Nephron (organoid): Measurements from ENCODE around the gene PCDH1.
A peak's percentile ranks its signal among the peaks of the same experiment; 100 is the strongest.

ENCODE experiments used
- H3K27ac Mint-ChIP-seq, 3 experiments: 2 replicates each; pipeline ENCODE4 v1.8.0; 2020; ENCODE audit warnings: mixed read lengths in 3 of 3, mild to moderate bottlenecking in 2 of 3, moderate library complexity in 1 of 3
- H3K27me3 Mint-ChIP-seq: 2 replicates; pipeline ENCODE4 v1.8.0; 2021; ENCODE audit warnings: low read depth, mild to moderate bottlenecking, moderate library complexity, mixed read lengths
- H3K36me3 Mint-ChIP-seq: 2 replicates; pipeline ENCODE4 v1.8.0; 2020; ENCODE audit warnings: low read depth, mixed read lengths
- H3K4me1 Mint-ChIP-seq: 2 replicates; pipeline ENCODE4 v1.8.0; 2020; ENCODE audit warnings: mixed read lengths
- H3K4me3 Mint-ChIP-seq, 3 experiments: 2 replicates each; pipeline ENCODE4 v1.8.0; 2020; ENCODE audit warnings: mild to moderate bottlenecking in 3 of 3, mixed read lengths in 3 of 3, moderate library complexity in 2 of 3
- H3K9me3 Mint-ChIP-seq: 2 replicates; pipeline ENCODE4 v1.8.0; 2020; ENCODE audit warnings: mixed read lengths
- TF ChIP-seq, protein P1 (sequence below), 3 experiments: fragments of 200-600 bp; sonication (generic); IDR thresholded peaks; one replicate each; pipeline ENCODE4 v1.5.0; 2021; ENCODE audit warnings: antibody characterized with exemption in 3 of 3; ENCODE audit not compliant: unreplicated experiment in 3 of 3

PCDH1 gene

DNA sequence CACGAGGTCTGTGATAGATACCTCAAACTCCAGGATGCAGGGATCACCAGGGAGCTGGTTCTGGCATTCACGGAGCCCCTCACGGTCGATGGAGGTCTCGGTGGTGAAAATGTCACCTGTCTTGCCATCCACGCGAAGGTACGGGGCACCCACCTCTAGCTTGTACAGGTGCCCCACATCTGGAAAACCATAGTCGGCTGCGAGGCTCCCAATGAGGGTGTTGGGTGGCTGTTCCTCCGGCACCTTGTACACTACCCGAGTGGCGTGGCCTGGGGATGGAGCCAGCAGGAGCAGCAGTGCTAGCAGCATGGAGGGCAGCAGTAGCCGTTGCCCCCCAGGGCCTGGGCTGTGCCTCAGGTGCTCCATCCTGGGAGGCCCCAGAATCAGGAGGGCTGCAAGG, 9.2 kb downstream of the PCDH1 start:
- Mint-ChIP-seq H3K9me3 (no peaks in the 10 kb centered on the region), H3K4me3 (no peak overlapping the region), H3K36me3 (peaks cover 3% of the 10 kb centered on the region), H3K27ac (no peak overlapping the region), H3K27me3 (peaks cover 53% of the 10 kb centered on the region), H3K4me1 (no peaks in the 10 kb centered on the region)
- TF ChIP-seq, protein P1, sequence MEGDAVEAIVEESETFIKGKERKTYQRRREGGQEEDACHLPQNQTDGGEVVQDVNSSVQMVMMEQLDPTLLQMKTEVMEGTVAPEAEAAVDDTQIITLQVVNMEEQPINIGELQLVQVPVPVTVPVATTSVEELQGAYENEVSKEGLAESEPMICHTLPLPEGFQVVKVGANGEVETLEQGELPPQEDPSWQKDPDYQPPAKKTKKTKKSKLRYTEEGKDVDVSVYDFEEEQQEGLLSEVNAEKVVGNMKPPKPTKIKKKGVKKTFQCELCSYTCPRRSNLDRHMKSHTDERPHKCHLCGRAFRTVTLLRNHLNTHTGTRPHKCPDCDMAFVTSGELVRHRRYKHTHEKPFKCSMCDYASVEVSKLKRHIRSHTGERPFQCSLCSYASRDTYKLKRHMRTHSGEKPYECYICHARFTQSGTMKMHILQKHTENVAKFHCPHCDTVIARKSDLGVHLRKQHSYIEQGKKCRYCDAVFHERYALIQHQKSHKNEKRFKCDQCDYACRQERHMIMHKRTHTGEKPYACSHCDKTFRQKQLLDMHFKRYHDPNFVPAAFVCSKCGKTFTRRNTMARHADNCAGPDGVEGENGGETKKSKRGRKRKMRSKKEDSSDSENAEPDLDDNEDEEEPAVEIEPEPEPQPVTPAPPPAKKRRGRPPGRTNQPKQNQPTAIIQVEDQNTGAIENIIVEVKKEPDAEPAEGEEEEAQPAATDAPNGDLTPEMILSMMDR (IDR thresholded peaks at IDR 0.05; ENCODE audit: unreplicated experiment in 3 of 3) = no peak

- H3K4me1 Mint-ChIP-seq = no peaks in the 10 kb centered on the region
- H3K27ac Mint-ChIP-seq = no peak overlapping the region
- TF ChIP-seq, protein P1 (IDR thresholded peaks at IDR 0.05; ENCODE audit: unreplicated experiment in 3 of 3) = no peak
- H3K36me3 Mint-ChIP-seq = peaks cover under 1% of the 10 kb centered on the region
- H3K9me3 Mint-ChIP-seq = no peaks in the 10 kb centered on the region
- H3K27me3 Mint-ChIP-seq = peaks cover 48% of the 10 kb centered on the region
- no peak overlapping the region for H3K4me3 Mint-ChIP-seq
Observed at GRCh38 chr5:141868541-141868940, 9.7 kb downstream of the PCDH1 start.

DNA sequence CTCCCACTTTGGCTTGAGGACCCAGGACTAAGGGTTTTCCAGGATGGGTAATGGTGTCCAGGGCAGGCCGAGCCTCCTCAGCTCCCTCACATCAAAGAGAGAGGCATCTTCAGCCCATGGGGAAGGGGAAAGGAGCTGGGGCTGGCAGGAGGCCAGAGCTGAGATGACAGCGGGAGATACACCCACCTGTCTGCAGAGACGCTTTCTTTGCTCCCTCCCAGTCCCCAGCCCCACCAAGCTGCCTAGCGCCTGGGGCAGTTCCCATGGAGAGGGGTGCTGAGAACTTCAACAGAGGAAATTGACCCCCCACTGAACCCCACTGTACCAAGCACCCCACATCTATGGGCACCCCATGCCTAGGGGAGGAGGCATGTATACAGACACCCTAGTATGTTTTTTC, 10.6 kb downstream of the PCDH1 start:
- Mint-ChIP-seq H3K9me3 (no peaks in the 10 kb centered on the region), H3K4me1 (no peaks in the 10 kb centered on the region), H3K4me3 (no peak overlapping the region), H3K36me3 (no peaks in the 10 kb centered on the region), H3K27me3 (peaks cover 39% of the 10 kb centered on the region), H3K27ac (no peak overlapping the region)
- TF ChIP-seq, protein P1 (IDR thresholded peaks at IDR 0.05; ENCODE audit: unreplicated experiment in 3 of 3) = no peak

- H3K9me3 Mint-ChIP-seq = no peaks in the 10 kb centered on the region
- no peak overlapping the region for H3K4me3 Mint-ChIP-seq
- H3K4me1 Mint-ChIP-seq = no peaks in the 10 kb centered on the region
- TF ChIP-seq, protein P1 (IDR thresholded peaks at IDR 0.05; ENCODE audit: unreplicated experiment in 3 of 3) = no peak
- peaks cover 34% of the 10 kb centered on the region for H3K27me3 Mint-ChIP-seq
- peak overlapping the region in 1 of 3 experiments; percentile 11 for H3K27ac Mint-ChIP-seq
- H3K36me3 Mint-ChIP-seq = no peaks in the 10 kb centered on the region
Observed at GRCh38 chr5:141867139-141867538, 11.1 kb downstream of the PCDH1 start.

DNA sequence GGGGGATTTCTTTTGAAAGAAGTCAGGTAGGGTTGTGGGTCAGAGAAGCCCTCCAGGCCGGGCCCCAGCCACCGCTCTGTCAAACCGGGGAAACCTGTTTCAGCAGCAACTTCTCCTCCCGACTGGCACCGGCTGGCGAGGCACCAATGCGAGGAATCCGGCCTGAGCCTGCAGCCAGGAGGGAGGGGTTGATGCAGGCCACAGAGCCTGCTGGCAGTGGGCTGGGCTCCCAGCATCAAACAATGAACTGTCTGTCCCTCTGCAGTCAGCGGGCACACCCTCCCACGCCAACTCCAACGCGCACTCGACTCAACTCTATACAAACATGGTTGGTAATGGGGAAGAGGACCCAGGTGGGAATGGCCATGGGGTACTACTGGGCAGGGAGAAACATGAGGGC, 12.1 kb downstream of the PCDH1 start:
- H3K4me1 Mint-ChIP-seq = no peaks in the 10 kb centered on the region
- TF ChIP-seq, protein P1 (IDR thresholded peaks at IDR 0.05; ENCODE audit: unreplicated experiment in 3 of 3) = no peak
- peaks cover 24% of the 10 kb centered on the region for H3K27me3 Mint-ChIP-seq
- no peaks in the 10 kb centered on the region for H3K9me3 Mint-ChIP-seq
- H3K27ac Mint-ChIP-seq = peak overlapping the region in 2 of 3 experiments; percentile 5 to 38
- H3K36me3 Mint-ChIP-seq = no peaks in the 10 kb centered on the region
- no peak overlapping the region for H3K4me3 Mint-ChIP-seq

DNA sequence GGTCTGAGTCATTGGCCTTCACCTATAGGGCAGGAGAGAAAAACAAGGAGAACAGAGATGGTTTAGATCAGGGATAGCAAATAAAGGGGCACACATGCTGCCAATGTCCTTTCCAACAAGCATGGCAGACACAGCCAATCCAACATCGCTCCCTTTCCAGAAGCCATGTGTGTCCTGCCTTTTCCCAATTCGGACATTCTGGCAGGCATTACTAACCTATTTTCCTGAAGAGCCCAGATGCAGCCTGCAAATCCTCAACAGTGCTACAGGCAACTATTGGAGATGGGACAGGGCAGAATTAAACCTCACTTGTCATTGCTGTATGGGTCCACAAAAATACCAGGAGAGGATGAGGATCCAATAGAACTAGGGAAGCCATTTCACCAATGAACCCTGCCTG, 12.8 kb downstream of the PCDH1 start:
- Mint-ChIP-seq H3K4me3 (no peak overlapping the region), H3K27me3 (peaks cover 17% of the 10 kb centered on the region), H3K4me1 (no peaks in the 10 kb centered on the region), H3K9me3 (no peaks in the 10 kb centered on the region), H3K36me3 (no peaks in the 10 kb centered on the region), H3K27ac (peak overlapping the region in 1 of 3 experiments; percentile 5)
- TF ChIP-seq, protein P1 (IDR thresholded peaks at IDR 0.05; ENCODE audit: unreplicated experiment in 3 of 3) = no peak
